GM18907 (cell line): ENCODE measurements around the gene OR6C74.

Experiments used
- ATAC-seq: cut with Tn5 transposase; IDR thresholded peaks from one replicate; pipeline ENCODE4 v1.9.1; 2021; ENCODE audit warnings: mild to moderate bottlenecking, moderate library complexity; ENCODE audit not compliant: unreplicated experiment

The OR6C74 gene

DNA sequence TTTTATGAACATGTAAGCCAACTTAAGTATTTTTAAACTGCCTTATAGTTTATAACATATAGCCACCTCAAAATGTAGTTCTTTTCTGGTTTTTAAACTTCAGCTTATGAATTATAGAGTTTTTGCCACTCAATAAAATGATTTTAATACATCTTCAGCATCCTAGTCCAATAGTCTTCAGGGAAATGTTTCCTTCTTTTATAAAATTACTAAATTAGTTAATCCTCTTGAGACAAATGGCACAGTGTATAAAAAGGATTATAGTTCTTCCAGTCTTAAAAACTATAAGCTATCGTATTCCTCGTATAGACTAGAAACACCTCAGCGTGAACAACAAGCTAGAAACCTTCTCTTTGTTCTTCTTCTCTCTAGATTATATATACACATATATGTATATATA, at the start of gene OR6C74:
Gene OR6C74, plus strand, starts transcription at position 301 of the 400 bp plus-strand sequence. CDS start 2,679 bp downstream, outside the sequence.
- ATAC-seq, result no peak

DNA sequence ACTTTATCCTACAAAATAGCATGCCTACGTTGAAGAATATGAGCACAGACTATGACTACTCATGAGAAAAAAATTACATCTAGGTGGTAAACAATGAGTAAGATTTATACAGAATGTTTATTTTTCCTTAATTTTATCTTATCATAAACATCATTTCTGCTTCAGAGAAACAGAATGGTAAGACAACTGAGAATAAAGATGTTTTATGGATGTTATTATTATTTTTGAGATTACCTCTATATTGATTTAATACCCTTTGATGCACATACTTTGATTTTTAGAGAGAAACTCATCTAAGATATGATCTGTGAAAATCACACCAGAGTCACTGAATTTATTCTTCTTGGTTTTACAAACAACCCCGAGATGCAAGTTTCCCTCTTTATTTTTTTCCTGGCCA, 23.7 kb upstream of the OR6C74 start, which contains the start of gene OR10A7:
Gene OR10A7, plus strand, starts transcription at position 301 of the 400 bp plus-strand sequence. Its CDS starts 0 bp downstream, at position 301.
- no peak for ATAC-seq

DNA sequence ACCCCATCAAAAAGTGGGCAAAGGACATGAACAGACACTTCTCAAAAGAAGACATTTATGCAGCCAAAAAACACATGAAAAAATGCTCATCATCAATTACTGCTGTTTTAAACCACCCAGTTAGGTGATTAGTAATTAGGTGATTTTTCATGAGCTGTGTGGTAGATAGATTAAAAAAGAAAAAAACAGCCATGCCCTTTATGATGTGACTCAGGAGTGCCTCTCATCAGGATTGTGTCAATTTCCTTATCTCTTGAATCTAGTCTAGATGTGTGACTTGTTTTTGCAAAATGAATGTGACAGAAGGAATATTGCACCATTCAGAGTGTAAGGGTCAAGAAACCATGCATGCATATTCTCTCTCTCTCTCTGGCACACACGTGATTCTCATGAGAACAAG, 17.9 kb upstream of the OR6C74 start:
- ATAC-seq, result no peak

DNA sequence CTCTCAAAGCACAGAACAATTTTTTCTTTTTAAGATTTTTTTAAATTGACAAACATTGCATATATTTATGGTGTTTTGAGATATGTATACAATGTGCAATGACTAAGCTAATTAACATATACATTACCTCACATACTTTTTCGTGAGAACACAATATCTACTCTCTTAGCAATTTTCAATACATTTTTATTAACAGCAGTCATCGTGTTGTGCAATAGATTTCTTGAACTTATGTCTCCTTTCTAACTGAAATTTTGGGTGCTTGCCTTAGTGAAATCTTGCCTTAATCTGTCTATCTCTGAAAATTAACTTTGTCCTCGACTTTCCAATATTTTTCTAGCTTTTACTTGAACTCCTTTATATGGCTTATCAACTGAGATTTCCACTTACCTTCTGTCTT, 16.8 kb upstream of the OR6C74 start:
- no peak for ATAC-seq

DNA sequence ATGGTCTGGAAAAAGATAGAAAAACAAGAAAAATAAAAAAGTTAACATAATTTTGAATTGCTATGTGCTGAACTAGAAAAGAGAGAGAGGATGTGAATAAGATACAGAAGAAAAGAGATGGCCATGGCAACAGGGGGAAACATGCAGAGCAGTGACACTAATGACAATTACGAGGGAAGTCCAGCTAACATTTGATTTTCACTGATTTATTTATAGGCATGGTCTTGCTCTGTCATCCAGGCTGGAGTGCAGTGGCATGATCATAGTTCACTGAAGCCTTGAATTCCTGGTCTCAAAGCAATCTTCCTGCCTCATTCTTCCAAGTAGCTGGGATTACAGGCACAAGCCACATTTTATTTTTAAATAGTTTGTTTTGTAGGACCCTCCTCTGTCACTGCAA, 1.8 kb downstream of the OR6C74 start:
- ATAC-seq, result no peak

DNA sequence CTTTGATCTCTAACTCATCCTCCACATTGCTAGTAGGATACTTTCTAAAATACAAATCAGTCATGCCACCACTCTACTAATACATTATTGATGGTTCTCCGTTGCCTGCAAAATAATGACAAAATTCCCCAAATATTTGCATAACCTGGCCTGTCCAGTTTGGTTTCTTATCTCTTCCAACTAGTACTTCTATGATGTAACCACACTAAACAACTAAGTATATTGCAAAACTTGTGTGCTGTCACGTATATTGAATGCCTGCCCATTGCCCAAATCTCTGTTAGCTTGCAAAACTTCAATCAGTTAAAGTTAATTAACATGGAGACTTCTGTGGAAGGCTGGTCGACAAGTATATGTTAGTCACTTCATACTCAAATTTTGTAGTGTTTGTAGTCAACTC, 6.5 kb downstream of the OR6C74 start:
- ATAC-seq, result no peak

DNA sequence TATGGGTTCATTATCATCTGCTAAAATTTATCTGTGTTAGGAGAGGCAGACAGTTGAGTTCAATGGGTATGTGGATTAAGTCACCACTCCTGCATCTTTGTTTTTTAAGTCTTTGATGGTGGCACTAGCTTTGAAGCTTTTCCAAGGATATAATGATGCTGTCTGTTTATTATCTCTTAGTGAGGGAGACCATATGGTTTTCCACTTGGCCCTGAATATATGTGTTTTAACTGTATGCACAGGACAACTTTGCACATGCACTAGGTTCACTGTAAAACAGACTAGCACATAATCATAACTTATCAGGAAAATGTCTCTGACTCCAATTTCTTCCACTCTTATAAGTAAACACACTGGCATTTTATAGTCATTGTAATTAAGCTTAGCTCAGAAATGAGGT, 8.9 kb downstream of the OR6C74 start:
- ATAC-seq, result no peak

DNA sequence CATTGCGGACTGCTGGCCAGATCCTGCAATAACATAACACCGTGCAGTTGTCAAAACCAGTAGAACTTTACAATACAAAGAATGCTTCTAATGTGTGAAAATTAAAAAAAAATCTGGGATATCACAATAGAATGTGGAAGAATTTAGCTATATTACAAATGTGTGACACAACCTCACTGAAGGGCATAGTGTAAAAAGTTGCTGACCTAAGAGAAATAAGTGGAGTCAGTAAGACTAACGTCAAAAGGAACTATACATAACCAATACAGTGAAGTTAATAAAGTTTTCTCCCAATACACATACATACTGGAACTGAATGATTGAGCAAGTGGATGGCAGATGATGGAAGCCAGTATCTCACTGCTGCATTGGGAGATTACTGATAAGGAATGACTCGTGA, 12.4 kb downstream of the OR6C74 start:
- no peak for ATAC-seq

DNA sequence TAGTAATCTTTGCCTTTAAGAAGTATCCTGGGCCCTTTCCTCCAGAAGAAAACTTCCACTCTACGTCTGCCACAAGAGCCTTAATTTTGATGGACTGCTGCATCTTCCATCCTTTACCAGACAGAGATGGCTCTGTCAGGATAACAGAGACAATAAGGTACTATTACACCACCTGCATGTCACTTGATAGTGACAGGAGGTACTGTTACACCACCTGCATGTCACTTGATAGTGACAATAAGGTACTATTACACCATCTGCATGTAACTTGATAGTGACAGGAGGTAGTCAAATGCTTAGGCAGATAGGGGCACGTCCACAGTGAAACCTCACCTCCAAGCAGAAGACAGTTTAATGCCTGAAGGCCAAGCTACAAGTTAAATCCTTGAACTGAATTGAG, 13.9 kb downstream of the OR6C74 start:
- no peak for ATAC-seq

DNA sequence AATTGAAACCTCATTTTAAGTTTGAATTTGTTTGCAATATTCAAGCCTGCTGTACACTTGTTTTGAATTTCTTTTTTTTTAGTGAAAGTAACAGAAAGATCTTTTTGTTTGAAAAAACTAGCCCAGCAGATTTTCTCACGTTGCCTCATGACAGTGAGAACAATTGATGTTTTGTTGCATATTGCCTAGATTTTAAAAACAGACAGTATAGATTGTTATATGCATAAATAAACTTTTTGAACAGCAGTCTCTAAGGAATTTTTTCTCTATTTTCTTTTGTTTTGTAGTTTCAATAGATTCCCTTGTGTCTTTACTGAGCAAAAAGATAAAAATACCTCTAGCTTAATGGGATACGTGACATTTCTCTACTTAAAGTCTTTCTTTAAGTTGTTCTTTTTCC, 36.6 kb downstream of the OR6C74 start:
- ATAC-seq, result no peak

DNA sequence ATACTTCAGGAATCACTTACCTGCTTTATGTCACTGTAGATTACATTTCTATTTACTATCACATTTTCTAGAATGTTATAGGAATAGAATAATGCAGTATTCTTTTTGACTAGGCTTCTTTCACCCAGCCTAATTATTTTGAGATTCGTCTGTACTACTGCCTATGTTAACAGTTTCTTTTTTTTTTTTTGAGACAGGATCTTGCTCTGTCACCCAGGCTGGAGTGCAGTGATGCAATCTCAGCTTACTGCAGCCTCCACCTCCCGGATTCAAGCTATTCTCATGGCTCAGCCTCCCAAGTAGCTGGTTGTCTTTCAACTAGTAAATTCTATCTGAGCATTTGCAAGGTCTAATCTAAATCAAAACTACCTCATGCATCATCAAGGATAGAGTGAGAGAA, 45.6 kb downstream of the OR6C74 start:
- no peak for ATAC-seq
